Right cardiac atrium (tissue), 5 donors: ENCODE measurements around the gene NRTN. TPM values are rescaled to one million over a fixed set of nuclear protein-coding genes. Genes with fewer than 3 reads are reported as not detected.
A peak's percentile ranks its signal among the peaks of the same experiment; 100 is the strongest.

Experiments used
- ATAC-seq, 2 donors: fragments of 200-7000 bp; cut with Tn5 transposase; one replicate each; pipeline versions ENCODE4 v1.8.0 to v1.9.1; 2020; ENCODE audit warnings: moderate library complexity in 2 of 2, mild to moderate bottlenecking in 1 of 2
- DNase-seq, 3 donors: peaks; one replicate each; pipeline ENCODE4 v3.0.0-alpha.2; 2020
- H3K27ac ChIP-seq: one replicate; pipeline ENCODE4 v1.5.1; 2013; ENCODE audit warnings: mild to moderate bottlenecking, low read length, control low read depth, moderate library complexity
- H3K27me3 ChIP-seq: one replicate; pipeline ENCODE4 v1.6.1; 2013; ENCODE audit not compliant: control insufficient read depth, insufficient read depth
- H3K4me1 ChIP-seq: one replicate; pipeline ENCODE4 v1.6.1; 2013; ENCODE audit warnings: low read length; ENCODE audit not compliant: control insufficient read depth, insufficient read depth
- H3K4me3 ChIP-seq: one replicate; pipeline ENCODE4 v1.5.1; 2013; ENCODE audit warnings: low read length, control low read depth
- H3K9me3 ChIP-seq: one replicate; pipeline ENCODE4 v1.6.1; 2013; ENCODE audit warnings: low read length; ENCODE audit not compliant: control insufficient read depth
- WGBS: extraction: QIAGEN DNeasy Blood & Tissue Kit; methylation state at CpG from one replicate; pipeline ENCODE4 v1.1.7; 2013; 5-methylcytosine and 5-hydroxymethylcytosine counted together
- intact Hi-C, 4 donors: fragments of 100-400 bp; cut with DNase I; formaldehyde crosslinking; loops; one replicate each; pipeline versions ENCODE4 v1.11.0 to v1.14.0; 2022 to 2023
- polyA plus RNA-seq: library from polyadenylated mRNA; stranded (reverse); fragments of 200-250 nt; gene quantifications from one replicate; pipeline ENCODE4 v1.2.3, GENCODE V29; 2013
- total RNA-seq, 4 donors: library from RNA; stranded (reverse); fragmentation: NEBNext Ultra II Directional; extraction: Animal tissue kit (Norgen Biotek cat#: 25700); gene quantifications; one replicate each; pipeline ENCODE4 v1.2.1, GENCODE V29; 2021
- donor health status: healthy with polysubstance abuse.
- donor health status: DM: no; HTN: yes; CAD: no.
- donor health status: DM: no; HTN: no; CAD: no.
- donor health status: DM: no; HTN: yes; CAD: no; lungs with severe emphysema.
- donor health status: DM: yes; HTN: yes; CAD: no.

The NRTN gene
- total and polyA plus RNA-seq, 5 donors, result 31.6 to 57.1 (median 48.8) TPM

DNA sequence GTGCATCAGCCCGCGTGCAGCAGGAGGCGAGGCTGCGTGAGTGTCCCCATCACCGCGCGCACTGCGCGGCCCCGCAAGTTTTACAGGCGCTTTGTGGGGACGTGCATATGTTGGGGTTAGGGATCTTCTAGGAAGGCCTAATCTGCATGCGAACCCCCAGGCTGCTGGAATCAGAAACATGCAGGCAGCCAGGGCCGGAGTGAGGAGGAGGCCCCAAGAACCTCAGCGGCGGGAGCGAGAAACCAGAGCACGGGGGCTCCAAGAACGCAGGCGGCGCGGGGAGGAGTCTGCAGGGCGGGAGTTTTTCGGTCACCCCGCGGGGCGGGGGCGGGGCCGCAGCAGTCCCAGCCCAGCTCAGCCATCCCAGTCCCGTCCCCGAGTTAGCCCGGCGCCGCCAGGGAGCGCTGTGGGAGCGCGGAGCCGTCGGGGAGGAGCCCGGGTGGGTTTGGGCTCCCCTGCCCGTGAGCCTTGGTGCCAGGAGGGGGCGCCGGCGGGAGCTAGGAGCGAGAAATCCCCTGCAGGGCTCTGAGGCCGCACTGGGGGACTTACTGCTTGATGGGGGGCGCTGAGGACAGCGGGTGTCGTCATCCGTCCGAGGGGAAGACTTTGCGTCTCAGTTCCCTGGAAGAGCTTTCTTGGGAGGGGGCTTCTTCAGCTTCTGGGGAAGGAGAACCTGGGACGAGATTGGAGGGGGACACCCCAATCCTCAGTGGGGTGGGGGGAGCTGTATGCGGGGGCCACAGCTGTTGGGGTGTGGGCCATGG, 933 bp upstream of the NRTN start:
- Histone ChIP-seq H3K4me3 (peak overlapping the region; percentile 15), H3K27me3 (no peaks in the 10 kb centered on the region), H3K4me1 (no peaks in the 10 kb centered on the region), H3K27ac (no peak overlapping the region), H3K9me3 (no peaks in the 10 kb centered on the region)
- 2% methylated on average over 54 of the region's 54 CpGs for WGBS
- ATAC-seq, result peak; percentile 85
- DNase-seq, result peak; percentile 89 to 96 (median 95)
- intact Hi-C loops, result loop anchor here (2.0 to 10.0 kb wide), 5 partner anchors 88 to 218 kb away; no protein-coding TSS in a partner anchor

GRCh38 chr19:5805462-5806132, 730 bp downstream of the NRTN start:
- 2% methylated on average over 46 of the region's 46 CpGs for whole genome bisulfite sequencing
- H3K27me3 ChIP-seq, result no peaks in the 10 kb centered on the region
- peak; percentile 69 to 89 (median 87) for DNase-seq
- H3K27ac ChIP-seq, result peak overlapping the region; percentile 86
- intact Hi-C loops, result loop anchor here in 3 of 4 donors (2.0 to 10.0 kb wide), 4 partner anchors 87 to 209 kb away; no protein-coding TSS in a partner anchor
- H3K4me1 ChIP-seq, result no peaks in the 10 kb centered on the region
- ATAC-seq, result peak; percentile 39 to 53
- H3K9me3 ChIP-seq, result no peaks in the 10 kb centered on the region
- peak overlapping the region; percentile 60 for H3K4me3 ChIP-seq

- ATAC-seq, result no peak
- no peak overlapping the region for H3K27ac ChIP-seq
- DNase-seq, result peak in 1 of 3 donors; percentile 44
- no peaks in the 10 kb centered on the region for H3K9me3 ChIP-seq
- WGBS, result 30% methylated on average over 6 of the region's 6 CpGs
- intact Hi-C loops, result loop anchor here in 2 of 4 donors (5.0 to 10.0 kb wide), 3 partner anchors 86 to 209 kb away; no protein-coding TSS in a partner anchor
- no peaks in the 10 kb centered on the region for H3K27me3 ChIP-seq
- no peak overlapping the region for H3K4me3 ChIP-seq
- H3K4me1 ChIP-seq, result no peaks in the 10 kb centered on the region
Measured at GRCh38 chr19:5806133-5806489, 1.2 kb downstream of the NRTN start.

DNA sequence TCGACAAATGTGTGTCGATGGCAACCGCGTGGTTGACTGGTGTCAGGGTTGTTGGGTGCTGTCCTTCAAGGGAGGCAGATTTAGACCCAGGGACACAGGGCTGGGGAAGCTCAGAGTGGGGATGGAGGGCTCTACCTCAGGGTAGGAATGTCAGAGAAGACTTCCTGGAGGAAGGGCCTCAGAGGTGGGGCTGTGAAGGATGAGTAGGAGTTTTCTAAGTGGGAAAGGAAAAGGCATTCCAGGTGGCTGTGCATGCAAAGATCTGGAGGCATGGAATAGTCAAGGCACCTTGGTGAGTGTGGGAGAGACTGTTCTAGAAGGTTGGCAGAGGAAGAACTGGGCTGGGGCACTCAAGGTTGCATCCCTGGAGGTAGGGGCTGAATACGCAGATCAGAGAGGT, 2.0 kb downstream of the NRTN start:
- Histone ChIP-seq H3K4me1 (no peaks in the 10 kb centered on the region), H3K27ac (no peak overlapping the region), H3K4me3 (no peak overlapping the region), H3K27me3 (no peaks in the 10 kb centered on the region), H3K9me3 (no peaks in the 10 kb centered on the region)
- DNase-seq (no peak), ATAC-seq (no peak)
- 91% methylated on average over 5 of the region's 5 CpGs for WGBS
- intact Hi-C loops, result loop anchor here in 2 of 4 donors (5.0 to 10.0 kb wide), 3 partner anchors 85 to 208 kb away; no protein-coding TSS in a partner anchor

DNA sequence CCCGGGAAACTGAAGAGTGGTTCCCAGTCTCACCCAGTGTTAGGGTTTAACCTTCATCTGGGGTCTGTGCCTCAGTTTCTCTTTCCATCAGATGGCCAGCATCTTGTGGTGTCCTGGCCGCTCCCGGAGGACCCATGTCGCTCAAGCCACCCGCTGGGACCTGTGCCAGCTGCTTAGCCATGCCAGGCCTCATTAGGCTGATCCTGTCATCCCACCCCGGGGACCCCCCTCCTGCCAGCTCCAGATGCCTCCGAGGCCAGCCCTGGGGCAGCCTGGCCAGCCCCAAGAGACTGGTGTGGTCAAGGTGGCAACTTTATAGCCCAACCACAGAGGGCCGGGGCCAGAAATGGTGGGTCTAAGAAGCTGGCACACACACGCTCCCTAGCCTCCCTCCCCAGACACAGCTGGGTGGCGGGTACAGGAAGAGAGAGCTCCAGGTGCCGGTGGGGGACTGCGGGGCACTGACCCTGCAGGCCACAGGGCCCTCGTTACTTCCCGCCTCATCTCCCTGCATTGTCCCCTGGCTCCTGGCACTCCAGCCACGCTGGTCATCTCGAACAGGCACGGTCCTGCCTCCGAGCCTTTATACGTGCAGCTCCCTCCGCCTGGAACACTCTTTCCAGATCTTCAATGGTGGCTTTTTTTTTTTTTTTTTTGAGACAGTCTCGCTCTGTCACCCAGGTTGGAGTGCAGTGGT, 3.4 kb downstream of the NRTN start:
- Histone ChIP-seq H3K9me3 (no peaks in the 10 kb centered on the region), H3K27me3 (no peaks in the 10 kb centered on the region), H3K4me3 (no peak overlapping the region), H3K4me1 (no peaks in the 10 kb centered on the region), H3K27ac (no peak overlapping the region)
- ATAC-seq, result no peak
- WGBS, result 79% methylated on average over 21 of the region's 21 CpGs
- intact Hi-C loops, result loop anchor here in 2 of 4 donors (5.0 to 10.0 kb wide), 3 partner anchors 84 to 207 kb away; no protein-coding TSS in a partner anchor
- peak in 1 of 3 donors; percentile 65 for DNase-seq

DNA sequence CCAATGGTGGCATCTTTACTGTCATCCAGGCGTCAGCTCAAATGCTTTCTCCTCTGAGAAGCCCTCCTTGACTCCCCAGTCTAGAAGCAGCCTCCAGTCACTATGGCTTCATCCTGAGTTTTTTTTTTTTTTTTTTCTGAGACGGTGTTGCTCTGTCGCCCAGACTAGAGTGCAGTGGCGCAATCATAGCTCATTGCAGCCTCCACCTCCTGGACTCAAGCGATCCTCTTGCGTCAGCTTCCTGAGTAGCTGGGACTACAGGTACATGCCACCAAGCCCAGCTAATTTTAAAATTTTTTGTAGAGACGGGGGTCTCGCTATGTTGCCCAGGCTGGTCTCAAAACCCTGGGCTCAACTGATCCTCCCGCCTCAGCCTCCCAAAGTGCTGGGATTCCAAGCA, 4.2 kb downstream of the NRTN start:
- intact Hi-C loops, result loop anchor here in 2 of 4 donors (5.0 to 10.0 kb wide), 3 partner anchors 83 to 206 kb away; no protein-coding TSS in a partner anchor
- WGBS, result 87% methylated on average over 9 of the region's 9 CpGs
- Histone ChIP-seq H3K9me3 (no peaks in the 10 kb centered on the region), H3K4me1 (no peaks in the 10 kb centered on the region), H3K27me3 (no peaks in the 10 kb centered on the region), H3K27ac (no peak overlapping the region), H3K4me3 (no peak overlapping the region)
- DNase-seq (no peak), ATAC-seq (no peak)

- no peak for ATAC-seq
- Histone ChIP-seq H3K4me3 (no peak overlapping the region), H3K9me3 (no peaks in the 10 kb centered on the region), H3K27ac (no peak overlapping the region), H3K27me3 (no peaks in the 10 kb centered on the region), H3K4me1 (no peaks in the 10 kb centered on the region)
- intact Hi-C loops, result loop anchor here in 2 of 4 donors (5.0 to 10.0 kb wide), 3 partner anchors 83 to 205 kb away; no protein-coding TSS in a partner anchor
- WGBS, result 80% methylated on average over 10 of the region's 10 CpGs
- DNase-seq, result peak in 1 of 3 donors; percentile 28
Measured at GRCh38 chr19:5809469-5809868, 4.6 kb downstream of the NRTN start.

DNA sequence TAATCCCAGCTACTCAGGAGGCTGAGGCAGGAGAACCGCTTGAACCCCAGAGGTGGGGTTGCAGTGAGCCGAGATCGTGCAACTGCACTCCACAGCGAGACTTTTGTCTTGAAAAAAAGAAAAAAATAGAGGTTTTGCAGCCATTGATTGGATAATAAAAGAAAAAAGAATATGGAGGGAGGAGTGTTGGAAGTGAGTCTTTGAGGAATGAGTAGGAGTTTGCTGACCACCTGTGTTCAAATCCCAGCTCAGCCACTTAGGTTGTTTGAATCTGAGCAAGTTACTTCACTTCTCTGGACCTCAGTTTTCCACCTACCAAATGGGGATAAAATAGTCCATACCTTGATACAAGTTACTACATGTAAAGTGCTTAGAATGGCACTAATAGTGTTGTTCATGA, 6.2 kb downstream of the NRTN start:
- ATAC-seq (no peak), DNase-seq (no peak)
- H3K4me3 ChIP-seq, result no peak overlapping the region
- WGBS, result 88% methylated on average over 4 of the region's 4 CpGs
- H3K4me1 ChIP-seq, result no peaks in the 10 kb centered on the region
- H3K9me3 ChIP-seq, result no peaks in the 10 kb centered on the region
- H3K27ac ChIP-seq, result no peak overlapping the region
- intact Hi-C loops, result no loop called here
- no peaks in the 10 kb centered on the region for H3K27me3 ChIP-seq

- Histone ChIP-seq H3K4me1 (no peaks in the 10 kb centered on the region), H3K27ac (no peak overlapping the region), H3K9me3 (no peaks in the 10 kb centered on the region), H3K27me3 (no peaks in the 10 kb centered on the region), H3K4me3 (no peak overlapping the region)
- WGBS, result 71% methylated on average over 9 of the region's 9 CpGs
- intact Hi-C loops, result no loop called here
- no peak for ATAC-seq
- DNase-seq, result no peak
Measured at GRCh38 chr19:5814123-5814851, 9.4 kb downstream of the NRTN start.

- no peak for DNase-seq
- ATAC-seq, result peak; percentile 10 to 31
- Histone ChIP-seq H3K27ac (no peak overlapping the region), H3K9me3 (no peaks in the 10 kb centered on the region), H3K27me3 (no peaks in the 10 kb centered on the region), H3K4me1 (no peaks in the 10 kb centered on the region), H3K4me3 (no peak overlapping the region)
- intact Hi-C loops, result no loop called here
- 68% methylated on average over 11 of the region's 11 CpGs for WGBS
Measured at GRCh38 chr19:5814852-5815246, 10.0 kb downstream of the NRTN start.
